ENCODE measurements around the gene SMG7. TPM values are rescaled to one million over a fixed set of nuclear protein-coding genes. Genes with fewer than 3 reads are reported as not detected.
A peak's percentile ranks its signal among the peaks of the same experiment; 100 is the strongest.

Gene SMG7
- total RNA-seq, 1 experiment from 2014 or later = 65.2 TPM

- no peak overlapping the region for H3K27ac ChIP-seq (ENCODE audit: low read length)
Observed at GRCh38 chr1:183514235-183514634, 41.9 kb downstream of the SMG7 start.

GRCh38 chr1:183515002-183515689 is 42.8 kb downstream of the SMG7 start:
- ATAC-seq (peak; percentile 89), DNase-seq (ENCODE audit: low read depth, low spot score) (peak; percentile 71)
- in situ Hi-C loops (cut with HindIII; ENCODE audit: low pct_unique_long_range_greater_than_20kb, low sequenced_read_pairs) = no loop called here
- ChIA-PET POLR2A (no interaction called here), CTCF (no interaction called here)
- Histone ChIP-seq H3K27ac (ENCODE audit: low read length) (no peak overlapping the region), H3K36me3 (ENCODE audit: control insufficient read depth, insufficient read depth, low read length) (peaks cover 9% of the 10 kb centered on the region), H3K4me3 (ENCODE audit: low read depth in 2 of 2, low read length in 2 of 2) (no peak overlapping the region), H3K9me3 (ENCODE audit: control insufficient read depth, insufficient read depth, low read depth, low read length) (no peaks in the 10 kb centered on the region), H3K27me3 (ENCODE audit: control insufficient read depth, insufficient read depth, low read length) (no peaks in the 10 kb centered on the region), H3K4me1 (ENCODE audit: control insufficient read depth, insufficient read depth, low read length) (peaks cover 14% of the 10 kb centered on the region)
- intact Hi-C loops (cut with micrococcal nuclease; ENCODE audit: unreplicated experiment) = no loop called here
- no TSS peak for BruUV-seq (replicated peaks)
- no peak for TF ChIP-seq POLR2AphosphoS5 (IDR thresholded peaks at IDR 0.05; ENCODE audit: low read depth, low read length)
- no peak for TF ChIP-seq SIN3A (IDR thresholded peaks at IDR 0.05; ENCODE audit: borderline replicate concordance, insufficient read depth, low read depth, low read length)
- no peak for TF ChIP-seq CTCF (IDR thresholded peaks at IDR 0.05)
- TF ChIP-seq TCF7L2 (IDR thresholded peaks at IDR 0.05; ENCODE audit: low read depth, low read length) = no peak
- no peak for TF ChIP-seq REST (IDR thresholded peaks at IDR 0.05; ENCODE audit: insufficient read depth in 1 of 2, low read depth in 2 of 2, low read length in 1 of 2)

More at GRCh38 chr1:183514235-183514634, 41.9 kb downstream of the SMG7 start:
- Histone ChIP-seq H3K4me1 (ENCODE audit: control insufficient read depth, insufficient read depth, low read length) (peaks cover 14% of the 10 kb centered on the region), H3K4me3 (ENCODE audit: low read depth in 2 of 2, low read length in 2 of 2) (no peak overlapping the region), H3K36me3 (ENCODE audit: control insufficient read depth, insufficient read depth, low read length) (peaks cover 5% of the 10 kb centered on the region; the same call in 1 of the 2 replicates), H3K9me3 (ENCODE audit: control insufficient read depth, insufficient read depth, low read depth, low read length) (no peaks in the 10 kb centered on the region), H3K27me3 (ENCODE audit: control insufficient read depth, insufficient read depth, low read length) (no peaks in the 10 kb centered on the region)
- intact Hi-C loops (cut with micrococcal nuclease; ENCODE audit: unreplicated experiment) = no loop called here
- ATAC-seq (no peak), DNase-seq (ENCODE audit: low read depth, low spot score) (no peak)
- no peak for TF ChIP-seq CTCF (IDR thresholded peaks at IDR 0.05)
- ChIA-PET CTCF (no interaction called here), POLR2A (interaction anchor here (0.6 kb wide), 1 partner anchor 43 kb away, joined by 4 read pairs; no protein-coding TSS in a partner anchor)
- BruUV-seq (replicated peaks) = no TSS peak
- in situ Hi-C loops (cut with HindIII; ENCODE audit: low pct_unique_long_range_greater_than_20kb, low sequenced_read_pairs) = no loop called here
